Muscle of leg (tissue), 11 donors: ENCODE data around the gene OR52M1. TPM values are rescaled to one million over a fixed set of nuclear protein-coding genes. Genes with fewer than 3 reads are reported as not detected.

Source experiments
- DNase-seq: peaks from one replicate; pipeline ENCODE4 v3.0.0; 2013
- H3K27ac ChIP-seq: one replicate; pipeline ENCODE4 v1.5.1; 2013; ENCODE audit warnings: mild to moderate bottlenecking, low read length, control low read depth
- H3K27me3 ChIP-seq: one replicate; pipeline ENCODE4 v1.6.1; 2013; ENCODE audit warnings: low read length; ENCODE audit not compliant: control insufficient read depth, insufficient read depth
- H3K36me3 ChIP-seq: one replicate; pipeline ENCODE4 v1.6.1; 2013; ENCODE audit warnings: low read length; ENCODE audit not compliant: control insufficient read depth, insufficient read depth
- H3K4me1 ChIP-seq: one replicate; pipeline ENCODE4 v1.6.1; 2013; ENCODE audit warnings: low read length; ENCODE audit not compliant: control insufficient read depth, insufficient read depth
- H3K4me3 ChIP-seq: one replicate; pipeline ENCODE4 v1.5.1; 2013; ENCODE audit warnings: low read length, control low read depth
- H3K9me3 ChIP-seq: replicated peaks from 2 replicates; pipeline ENCODE4 v1.6.1; 2013; ENCODE audit warnings: low read depth, low read length; ENCODE audit not compliant: control insufficient read depth
- WGBS: methylation state at CpG from one replicate; pipeline ENCODE4 v1.1.5; 2013; ENCODE audit warnings: missing lambda C conversion rate; ENCODE audit not compliant: insufficient coverage; 5-methylcytosine and 5-hydroxymethylcytosine counted together
- polyA plus RNA-seq, 8 donors: library from polyadenylated mRNA; unstranded; fragments of 120-200 nt; gene quantifications; one replicate each; pipeline versions ENCODE4 v1.2.1 to v1.2.3, GENCODE V29; 2013; ENCODE audit warnings: inconsistent platforms in 1 of 8, low replicate concordance in 1 of 8; ENCODE audit not compliant: insufficient read length in 8 of 8, insufficient read depth in 1 of 8
- total RNA-seq: library from RNA; stranded (reverse); fragments of 120-200 nt; gene quantifications from one replicate; pipeline ENCODE4 v1.2.4, GENCODE V29; 2013

Gene OR52M1
- total and polyA plus RNA-seq, 9 donors: not detected

GRCh38 chr11:4565371-4565770 is 20.4 kb downstream of the OR52M1 start:
- H3K27me3 ChIP-seq: no peaks in the 10 kb centered on the region
- peaks cover 2% of the 10 kb centered on the region for H3K9me3 ChIP-seq
- no peak overlapping the region for H3K27ac ChIP-seq
- DNase-seq: no peak
- no peaks in the 10 kb centered on the region for H3K4me1 ChIP-seq
- WGBS: no CpG with 5 or more reads among the region's 3 CpGs
- no peaks in the 10 kb centered on the region for H3K36me3 ChIP-seq
- no peak overlapping the region for H3K4me3 ChIP-seq

GRCh38 chr11:4569075-4569474 is 24.1 kb downstream of the OR52M1 start:
- Histone ChIP-seq H3K4me3 (no peak overlapping the region), H3K4me1 (no peaks in the 10 kb centered on the region), H3K9me3 (no peaks in the 10 kb centered on the region), H3K27ac (no peak overlapping the region), H3K36me3 (no peaks in the 10 kb centered on the region), H3K27me3 (no peaks in the 10 kb centered on the region)
- no peak for DNase-seq
- whole genome bisulfite sequencing: 93% methylated on average over 14 of the region's 18 CpGs

- Histone ChIP-seq H3K4me1 (no peaks in the 10 kb centered on the region), H3K27me3 (no peaks in the 10 kb centered on the region), H3K4me3 (no peak overlapping the region), H3K27ac (no peak overlapping the region), H3K36me3 (no peaks in the 10 kb centered on the region), H3K9me3 (no peaks in the 10 kb centered on the region)
- no CpG with 5 or more reads among the region's 3 CpGs for WGBS
- DNase-seq: no peak
Observed at GRCh38 chr11:4576880-4577279, 31.9 kb downstream of the OR52M1 start.

DNA sequence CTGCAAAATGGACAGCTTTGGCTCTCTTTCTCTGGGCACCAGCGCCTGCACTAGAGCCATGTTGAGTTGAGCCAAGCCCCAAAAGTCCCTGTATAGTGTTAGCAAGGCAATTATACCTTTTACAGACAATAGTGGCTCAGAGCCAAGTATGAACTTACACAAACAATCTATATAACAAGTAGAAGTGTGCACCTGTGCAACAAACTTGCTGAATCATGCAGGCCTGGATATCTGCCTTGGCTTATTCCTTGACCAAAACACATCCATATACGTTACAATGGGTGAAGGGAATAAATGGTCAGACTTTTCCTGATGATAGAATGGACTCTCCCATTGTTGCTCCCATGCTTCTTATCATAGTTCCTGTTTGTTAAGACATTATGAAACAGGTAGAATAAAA is 32.8 kb downstream of the OR52M1 start:
- no peaks in the 10 kb centered on the region for H3K36me3 ChIP-seq
- no peak overlapping the region for H3K4me3 ChIP-seq
- H3K27ac ChIP-seq: no peak overlapping the region
- no peak for DNase-seq
- H3K4me1 ChIP-seq: no peaks in the 10 kb centered on the region
- H3K9me3 ChIP-seq: no peaks in the 10 kb centered on the region
- H3K27me3 ChIP-seq: no peaks in the 10 kb centered on the region
- WGBS: no CpG with 5 or more reads among the region's 2 CpGs

GRCh38 chr11:4578624-4579023 is 33.6 kb downstream of the OR52M1 start:
- 92% methylated on average over 4 of the region's 6 CpGs for WGBS

DNA sequence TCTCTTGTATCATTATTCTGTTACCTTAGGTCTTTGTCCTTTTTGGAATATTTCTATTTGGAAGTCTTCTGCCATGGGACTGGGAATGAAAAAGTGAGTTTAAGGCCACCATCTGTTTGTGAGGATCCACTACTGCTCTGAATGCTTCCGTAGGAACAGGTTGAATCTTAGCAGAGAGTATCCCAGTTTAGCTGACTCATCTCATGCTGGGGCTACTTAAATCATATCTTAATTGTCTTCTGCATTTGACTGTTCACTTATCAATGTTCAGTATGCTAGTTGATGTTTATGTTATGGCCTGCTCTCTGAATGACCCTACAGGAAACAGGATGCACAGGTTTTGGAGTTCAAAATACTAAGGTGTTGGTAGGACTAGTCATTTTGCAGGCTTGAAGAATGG is 35.1 kb downstream of the OR52M1 start:
- DNase-seq: no peak
- H3K4me3 ChIP-seq: no peak overlapping the region
- H3K27ac ChIP-seq: no peak overlapping the region
- H3K27me3 ChIP-seq: no peaks in the 10 kb centered on the region
- no peaks in the 10 kb centered on the region for H3K4me1 ChIP-seq
- H3K36me3 ChIP-seq: no peaks in the 10 kb centered on the region
- H3K9me3 ChIP-seq: no peaks in the 10 kb centered on the region
- no CpG with 5 or more reads among the region's 1 CpG for WGBS

More at GRCh38 chr11:4578624-4579023, 33.6 kb downstream of the OR52M1 start:
- Histone ChIP-seq H3K36me3 (no peaks in the 10 kb centered on the region), H3K27ac (no peak overlapping the region), H3K4me1 (no peaks in the 10 kb centered on the region), H3K9me3 (no peaks in the 10 kb centered on the region), H3K27me3 (no peaks in the 10 kb centered on the region), H3K4me3 (no peak overlapping the region)
- no peak for DNase-seq

GRCh38 chr11:4581443-4581842 is 36.5 kb downstream of the OR52M1 start, which contains the start of gene OR52I2:
Gene OR52I2 (plus strand): TSS chr11:4581743.
- H3K4me1 ChIP-seq: no peaks in the 10 kb centered on the region
- no peaks in the 10 kb centered on the region for H3K36me3 ChIP-seq
- H3K27me3 ChIP-seq: no peaks in the 10 kb centered on the region
- no peak within 1 kb of the TSS for H3K27ac ChIP-seq
- H3K4me3 ChIP-seq: no peak within 1 kb of the TSS
- DNase-seq: no peak
- H3K9me3 ChIP-seq: no peaks in the 10 kb centered on the region

DNA sequence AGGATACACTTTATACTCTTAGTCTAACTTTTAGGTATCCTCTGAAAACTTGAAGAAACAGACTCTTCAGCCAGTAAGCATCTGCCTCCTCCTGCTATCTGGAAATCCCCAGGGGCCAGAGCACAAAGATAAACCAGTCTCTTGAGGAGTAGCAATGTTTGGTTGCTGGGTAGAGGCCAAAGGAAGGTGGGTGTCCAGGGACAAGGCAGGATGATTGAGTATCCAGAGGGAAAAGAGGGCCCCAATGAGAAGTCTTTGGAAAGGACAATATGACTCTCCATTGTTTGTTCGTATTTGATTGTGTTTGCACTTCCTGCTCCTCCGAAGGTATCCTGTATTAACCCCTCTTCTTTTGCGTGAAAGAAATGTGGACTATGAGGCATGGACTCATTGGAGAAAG is 44.0 kb downstream of the OR52M1 start:
- Histone ChIP-seq H3K27ac (no peak overlapping the region), H3K27me3 (no peaks in the 10 kb centered on the region), H3K9me3 (no peaks in the 10 kb centered on the region), H3K36me3 (no peaks in the 10 kb centered on the region), H3K4me3 (no peak overlapping the region), H3K4me1 (no peaks in the 10 kb centered on the region)
- 71% methylated on average over 2 of the region's 3 CpGs for WGBS
- no peak for DNase-seq

GRCh38 chr11:4593739-4594138 is 48.7 kb downstream of the OR52M1 start, which contains the start of gene OR52I1:
Gene OR52I1 (plus strand): TSS chr11:4594039. CDS start chr11:4594039, 0 bp downstream.
- no peaks in the 10 kb centered on the region for H3K4me1 ChIP-seq
- no peaks in the 10 kb centered on the region for H3K27me3 ChIP-seq
- H3K36me3 ChIP-seq: peaks cover 5% of the 10 kb centered on the region
- no peak within 1 kb of the TSS for H3K27ac ChIP-seq
- H3K9me3 ChIP-seq: no peaks in the 10 kb centered on the region
- 60% methylated on average over 1 of the region's 1 CpG for WGBS
- no peak for DNase-seq
- H3K4me3 ChIP-seq: no peak within 1 kb of the TSS
